HG03103 (cell line): ENCODE results near the gene DCC.
"Not testable (repeated sequence)": the region's sequence is repeated elsewhere in the genome, so short reads cannot be mapped to it uniquely, and the experiment has no call there.

Experiments
- ATAC-seq: cut with Tn5 transposase; IDR thresholded peaks from one replicate; pipeline ENCODE4 v1.9.1; 2021; ENCODE audit warnings: low read depth; ENCODE audit not compliant: unreplicated experiment

DCC gene

DNA sequence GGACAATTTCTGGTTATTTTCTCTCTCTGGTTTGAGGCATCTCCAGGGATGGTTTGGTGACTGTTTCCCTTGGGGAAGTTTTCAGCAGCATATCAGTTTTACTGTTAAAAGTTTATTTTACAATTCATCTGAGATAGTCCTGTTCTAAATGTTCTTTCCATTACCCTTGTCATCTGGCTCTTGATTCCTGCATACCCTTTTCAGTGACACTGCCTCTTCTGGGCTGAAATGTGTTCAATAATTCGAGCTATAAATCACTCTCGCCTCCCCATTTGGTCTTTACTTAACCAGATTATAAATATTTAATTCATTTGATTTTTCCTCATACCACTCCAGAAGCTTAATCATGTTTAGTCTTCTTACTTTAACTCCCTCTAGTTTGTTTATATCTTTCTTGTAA is 9.5 kb downstream of the DCC start:
- ATAC-seq = no peak

DNA sequence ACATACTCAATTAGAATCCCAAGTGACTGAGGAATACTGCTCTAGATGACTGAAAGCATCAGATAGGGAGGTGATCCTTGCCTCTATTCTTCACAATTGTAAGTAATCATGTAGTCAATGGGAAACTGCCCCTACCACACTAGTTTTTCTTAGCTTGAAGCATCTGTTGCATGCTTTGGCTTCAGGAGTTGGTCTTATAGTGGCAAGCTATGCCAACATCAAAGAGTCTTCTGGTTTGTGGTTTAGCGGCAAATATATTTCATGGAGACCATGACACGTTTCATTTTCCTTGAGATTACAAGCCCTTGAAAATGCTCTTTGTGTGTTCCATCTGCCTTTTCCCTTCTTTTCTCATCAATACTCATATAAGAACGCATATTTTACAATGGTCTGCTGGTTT is 12.9 kb downstream of the DCC start:
- no peak for ATAC-seq

DNA sequence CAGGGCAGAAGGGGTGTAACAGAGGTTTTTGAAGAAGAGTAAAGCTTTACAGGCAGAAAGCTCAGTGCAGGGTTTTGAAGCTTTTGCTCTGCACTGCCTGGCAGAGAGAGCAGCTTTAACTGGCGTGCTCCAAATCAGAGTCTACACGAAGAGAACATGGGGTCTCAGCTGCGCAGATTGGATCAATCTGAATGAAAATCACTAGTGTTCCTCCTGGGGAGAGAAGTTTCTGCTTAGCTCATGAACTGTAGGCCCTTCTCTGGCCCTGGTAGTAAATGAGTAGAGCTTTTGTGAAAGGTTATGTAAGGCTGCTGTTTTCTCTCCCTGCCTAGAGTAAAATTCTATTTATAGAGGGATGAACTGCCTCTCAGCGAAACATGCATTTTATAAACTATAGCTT is 13.6 kb downstream of the DCC start:
- no peak for ATAC-seq

DNA sequence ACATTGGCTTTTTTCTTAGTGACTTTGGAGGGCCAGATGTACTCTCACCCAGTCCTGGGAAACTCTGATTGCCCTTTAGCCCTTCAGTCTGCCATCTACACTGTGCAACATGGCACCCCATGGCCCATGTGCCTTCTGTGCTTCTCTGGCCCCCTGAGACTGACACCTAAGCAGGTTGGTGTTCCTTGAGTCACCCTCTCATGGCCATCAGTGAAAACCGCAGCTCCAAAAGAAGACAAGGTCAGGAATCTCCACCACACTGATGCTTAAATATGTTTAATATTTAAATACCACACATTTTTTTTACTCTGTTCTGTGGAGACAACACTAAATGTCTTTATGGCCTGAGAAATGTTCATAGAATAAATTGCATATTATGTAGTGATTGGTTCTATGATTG is 23.9 kb downstream of the DCC start:
- ATAC-seq = no peak

DNA sequence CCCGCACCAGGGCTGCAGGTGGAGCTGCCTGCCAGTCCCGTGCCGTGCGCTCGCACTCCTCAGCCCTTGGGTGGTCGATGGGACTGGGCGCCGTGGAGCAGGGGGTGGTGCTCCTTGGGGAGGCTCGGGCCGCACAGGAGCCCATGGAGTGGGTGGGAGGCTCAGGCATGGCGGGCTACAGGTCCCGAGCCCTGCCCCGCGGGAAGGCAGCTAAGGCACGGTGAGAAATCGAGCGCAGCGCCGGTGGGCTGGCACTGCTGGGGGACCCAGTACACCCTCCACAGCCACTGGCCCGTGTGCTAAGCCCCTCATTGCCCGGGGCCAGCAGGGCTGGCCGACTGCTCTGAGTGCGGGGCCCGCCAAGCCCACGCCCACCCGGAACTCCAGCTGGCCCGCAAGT is 26.9 kb downstream of the DCC start:
- not testable (repeated sequence) for ATAC-seq

DNA sequence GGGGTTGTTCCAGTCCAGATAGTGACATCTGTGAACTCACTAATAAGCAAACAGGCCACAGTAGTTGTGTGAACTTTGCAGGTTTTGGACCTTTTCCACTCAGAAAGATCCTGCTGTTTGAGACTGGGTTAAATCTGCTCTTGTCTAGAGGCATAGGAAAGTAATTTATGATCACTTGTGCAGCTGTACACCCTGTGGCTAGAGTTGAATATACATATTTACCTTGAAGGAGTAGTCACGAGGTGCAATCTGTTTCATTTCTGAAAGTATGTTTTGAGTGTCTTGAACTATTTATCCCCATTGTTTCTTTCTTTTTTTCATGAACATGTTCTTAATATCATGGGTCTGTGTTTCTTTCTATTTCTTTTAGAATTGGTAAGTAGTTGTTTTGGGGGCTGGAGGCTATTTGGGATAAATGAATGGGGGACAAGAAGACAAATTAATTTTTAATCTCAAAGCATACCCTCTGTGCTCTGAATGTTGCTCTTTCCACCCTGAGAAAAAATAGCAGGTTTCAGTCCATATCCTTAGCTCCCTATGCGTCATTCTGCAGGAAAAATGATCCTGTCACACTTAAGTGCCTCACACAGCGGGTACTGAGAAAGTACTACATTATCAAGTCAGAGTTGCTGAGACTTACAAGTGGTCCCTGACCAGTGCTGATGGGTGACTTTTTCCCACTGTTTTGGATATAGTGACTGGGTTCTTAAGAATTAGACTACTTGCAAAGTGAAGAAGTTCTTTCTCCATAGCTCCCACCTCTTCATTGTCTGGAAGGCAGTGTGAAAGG is 28.2 kb downstream of the DCC start:
- no peak for ATAC-seq

DNA sequence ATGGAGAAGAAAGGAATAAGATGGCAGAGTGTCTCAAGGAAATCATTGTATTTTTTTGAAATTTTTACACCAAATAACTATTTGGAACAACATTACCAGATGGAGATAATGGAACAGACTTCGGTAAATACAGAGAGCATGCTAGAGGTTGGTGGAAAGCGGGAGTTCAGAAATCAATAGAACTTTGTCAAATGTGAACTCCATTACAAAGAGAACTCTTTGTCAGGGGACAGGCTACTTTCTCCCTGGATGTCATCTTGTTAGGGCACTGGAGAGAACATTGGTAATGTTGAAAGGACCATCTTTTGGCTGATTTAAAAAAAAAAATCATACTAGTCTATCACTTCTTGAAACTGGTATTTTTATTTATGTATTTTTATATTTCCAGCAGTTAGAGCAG is 30.8 kb downstream of the DCC start:
- no peak for ATAC-seq

DNA sequence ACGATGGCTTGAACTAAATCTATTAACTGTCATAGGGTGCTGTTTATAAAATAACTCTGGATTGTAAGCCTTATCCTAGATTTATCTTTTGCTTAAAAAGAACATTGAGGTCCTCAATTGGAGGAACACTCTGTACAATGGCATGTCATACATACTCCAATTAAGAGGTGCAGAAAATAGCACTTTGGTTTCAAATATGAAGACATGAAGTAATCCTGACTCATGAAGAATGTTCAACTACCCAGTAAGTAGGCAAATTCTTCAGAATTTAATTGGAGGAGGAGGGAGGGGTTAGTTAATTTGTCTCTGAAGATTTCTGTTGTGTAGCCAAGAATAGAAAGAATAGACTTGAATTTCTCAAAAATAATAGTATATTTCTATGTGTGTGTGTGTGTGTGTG is 36.1 kb downstream of the DCC start:
- no peak for ATAC-seq

DNA sequence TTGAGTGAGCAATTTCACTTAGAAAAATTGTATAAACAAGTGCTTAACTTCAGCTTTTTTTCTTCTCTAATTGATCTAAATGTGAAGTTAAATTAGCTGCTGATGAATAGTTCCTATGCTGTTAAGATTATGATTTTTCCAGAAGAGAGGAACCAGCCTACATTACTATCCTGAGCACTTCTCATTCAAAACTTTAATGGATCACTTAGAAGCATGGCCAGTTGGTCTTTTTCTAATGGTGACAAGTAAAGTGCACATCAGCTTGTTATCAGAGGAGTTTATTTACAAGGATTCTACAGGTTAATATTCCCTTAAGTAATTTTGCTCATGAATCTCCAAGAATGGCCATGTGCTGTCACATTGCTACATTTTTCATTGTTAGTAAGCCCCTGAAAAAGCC is 37.1 kb downstream of the DCC start:
- ATAC-seq = no peak

DNA sequence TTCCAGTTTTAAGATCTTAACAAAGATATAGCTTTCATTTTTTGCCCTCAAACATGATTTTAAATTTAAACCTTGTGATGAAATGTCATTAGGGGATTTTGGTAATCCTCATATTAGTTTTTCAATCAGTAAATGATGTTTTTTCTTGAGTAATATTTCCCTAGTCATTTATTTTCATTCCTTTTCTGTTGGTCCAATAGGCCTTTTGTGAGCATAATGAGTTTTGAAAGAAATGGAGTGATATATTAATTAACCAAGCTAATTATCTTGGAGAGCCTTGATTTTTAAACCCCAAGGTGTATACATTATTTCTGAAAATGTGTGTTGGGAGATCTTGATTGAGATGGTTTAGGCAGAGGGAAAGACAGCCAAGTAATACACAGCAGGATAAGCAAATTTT is 46.3 kb downstream of the DCC start:
- ATAC-seq = no peak

DNA sequence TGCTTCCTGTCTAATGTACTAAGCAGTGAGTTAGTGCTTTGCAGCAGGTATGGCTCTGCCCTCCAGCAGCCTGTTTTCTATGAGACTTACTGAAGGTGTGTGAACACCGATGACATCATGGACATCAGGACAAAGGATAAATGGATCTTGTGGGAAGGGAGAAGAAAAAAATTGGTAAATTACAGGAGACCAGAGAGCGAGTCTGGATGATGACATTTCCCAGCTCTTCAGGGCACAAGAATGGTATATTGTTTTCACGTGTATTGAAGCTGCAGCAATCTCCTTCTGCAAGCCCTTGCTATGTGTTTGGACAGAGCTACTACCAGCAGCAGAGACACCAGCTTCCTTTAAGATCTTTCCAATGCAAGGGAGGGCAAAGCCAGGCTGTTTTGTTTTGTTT is 47.2 kb downstream of the DCC start:
- ATAC-seq = no peak

DNA sequence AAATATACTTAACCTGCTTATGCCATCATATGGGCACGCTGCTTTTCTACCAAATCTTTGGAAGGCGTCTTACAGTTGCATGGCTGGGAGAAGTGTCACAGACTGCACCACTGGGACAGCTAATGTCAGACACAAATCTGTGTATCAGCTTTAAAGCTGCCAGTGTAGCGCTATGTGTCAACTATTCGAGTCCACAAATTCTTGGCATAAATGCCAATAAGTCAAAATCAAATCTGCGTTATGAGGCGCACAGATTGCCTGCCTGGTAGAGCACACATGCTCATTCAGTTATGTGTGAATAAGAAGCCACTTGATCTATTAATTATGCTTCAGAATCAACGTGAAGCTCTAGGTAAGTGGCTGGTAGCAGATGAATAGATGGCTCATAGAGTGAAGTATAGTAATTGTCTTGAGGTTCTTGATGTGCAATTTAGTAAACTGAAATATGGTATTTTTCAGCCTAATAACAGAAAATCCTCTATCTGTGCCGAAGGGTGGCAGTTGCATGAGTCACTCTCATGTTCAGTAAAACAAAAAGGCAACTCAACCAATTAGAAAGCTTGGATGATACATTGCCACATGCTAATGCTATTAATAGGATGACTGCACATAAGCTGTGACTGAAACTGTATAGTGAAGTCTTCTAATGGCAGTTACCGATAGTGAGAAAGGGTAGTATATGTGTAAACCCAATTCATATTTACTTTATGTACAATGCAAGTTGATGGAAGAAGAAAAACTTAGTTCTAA is 52.0 kb downstream of the DCC start:
- no peak for ATAC-seq

DNA sequence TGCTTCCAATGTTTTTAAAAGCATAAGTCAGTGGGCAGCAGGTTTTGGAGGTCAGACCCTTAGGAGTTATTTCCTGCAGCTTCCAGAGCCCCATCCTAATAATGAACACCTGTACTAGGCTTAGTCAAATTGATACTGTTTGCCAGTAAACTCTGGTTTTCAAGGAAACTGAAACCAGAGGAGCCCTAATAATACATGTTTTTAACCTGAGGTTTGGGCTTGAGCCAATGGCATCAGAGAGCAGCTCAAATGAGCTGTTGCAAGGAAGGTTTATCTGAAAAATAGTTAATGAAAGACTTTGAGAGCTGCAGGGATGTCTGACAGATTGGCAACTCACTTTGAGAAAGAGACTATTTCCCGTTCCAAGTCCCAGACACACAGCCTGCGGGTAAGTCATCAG is 54.6 kb downstream of the DCC start:
- no peak for ATAC-seq

DNA sequence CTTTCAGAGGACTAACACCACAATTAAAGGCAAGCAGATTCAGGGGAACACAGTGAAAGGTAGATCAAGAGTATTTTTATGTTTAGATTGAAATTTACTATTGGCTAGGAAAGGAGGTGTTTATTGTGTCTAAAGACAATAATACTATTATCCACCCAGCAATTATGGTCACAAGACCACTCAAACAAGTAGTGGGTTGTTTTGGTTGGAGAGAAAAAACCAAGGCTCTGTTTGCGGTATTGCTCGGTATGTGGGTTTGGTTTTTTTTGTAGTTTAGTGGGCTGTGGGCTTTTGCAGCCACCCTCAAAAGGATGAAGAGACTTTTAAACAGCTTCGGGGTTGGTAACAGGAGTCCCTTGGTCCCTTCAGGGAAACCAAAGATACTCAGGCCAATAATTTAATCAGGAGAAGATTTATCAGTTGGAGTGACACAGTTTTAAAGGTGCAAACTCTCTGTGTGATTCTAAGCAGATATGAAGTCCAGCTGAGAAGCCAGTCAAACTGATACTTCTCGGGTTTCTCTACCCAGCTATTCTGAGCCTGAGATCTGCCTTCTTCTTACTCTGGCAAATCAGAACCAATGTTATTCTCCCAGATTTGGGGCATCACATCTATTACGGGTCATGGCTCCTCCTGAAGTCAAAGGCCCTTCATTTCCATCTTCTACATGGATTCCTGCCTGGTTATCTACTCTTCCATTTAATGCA is 55.3 kb downstream of the DCC start:
- ATAC-seq = no peak

DNA sequence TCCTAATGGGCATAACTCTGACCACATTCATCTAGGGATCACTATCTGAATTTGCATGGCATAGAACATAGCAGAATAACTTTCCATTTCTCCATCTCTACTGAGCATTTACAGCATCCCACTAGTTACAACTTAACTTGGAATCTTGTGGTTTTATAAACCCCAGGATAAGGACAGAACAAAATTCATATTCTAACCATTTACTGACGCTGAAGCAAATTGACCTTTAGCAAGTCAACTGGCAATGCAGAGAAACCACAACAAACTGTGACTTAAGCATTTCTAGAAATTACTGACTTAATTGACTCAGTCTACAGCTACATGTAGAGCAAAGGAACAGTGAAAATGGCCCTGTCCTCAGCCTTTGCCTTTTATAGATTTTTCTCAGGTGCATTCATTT is 61.2 kb downstream of the DCC start:
- no peak for ATAC-seq

DNA sequence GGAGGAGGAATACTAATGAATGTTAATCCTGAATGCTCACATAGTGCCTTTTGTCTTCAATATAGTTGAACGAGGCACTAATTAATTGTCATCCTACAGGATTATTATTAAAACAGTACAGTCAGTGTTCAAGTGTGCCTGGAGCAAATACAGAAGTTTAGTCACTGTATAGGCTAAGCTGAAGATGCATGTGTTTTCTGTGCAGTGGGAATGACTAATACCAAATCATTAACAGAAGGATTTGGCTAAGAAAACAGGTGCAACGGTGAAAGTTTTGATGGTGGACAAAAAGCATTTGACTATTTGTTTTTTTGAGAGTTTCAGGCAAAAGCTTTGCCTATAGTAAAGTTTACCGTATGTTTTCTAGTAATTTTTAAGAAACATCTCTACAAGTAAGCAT is 62.8 kb downstream of the DCC start:
- ATAC-seq = no peak

DNA sequence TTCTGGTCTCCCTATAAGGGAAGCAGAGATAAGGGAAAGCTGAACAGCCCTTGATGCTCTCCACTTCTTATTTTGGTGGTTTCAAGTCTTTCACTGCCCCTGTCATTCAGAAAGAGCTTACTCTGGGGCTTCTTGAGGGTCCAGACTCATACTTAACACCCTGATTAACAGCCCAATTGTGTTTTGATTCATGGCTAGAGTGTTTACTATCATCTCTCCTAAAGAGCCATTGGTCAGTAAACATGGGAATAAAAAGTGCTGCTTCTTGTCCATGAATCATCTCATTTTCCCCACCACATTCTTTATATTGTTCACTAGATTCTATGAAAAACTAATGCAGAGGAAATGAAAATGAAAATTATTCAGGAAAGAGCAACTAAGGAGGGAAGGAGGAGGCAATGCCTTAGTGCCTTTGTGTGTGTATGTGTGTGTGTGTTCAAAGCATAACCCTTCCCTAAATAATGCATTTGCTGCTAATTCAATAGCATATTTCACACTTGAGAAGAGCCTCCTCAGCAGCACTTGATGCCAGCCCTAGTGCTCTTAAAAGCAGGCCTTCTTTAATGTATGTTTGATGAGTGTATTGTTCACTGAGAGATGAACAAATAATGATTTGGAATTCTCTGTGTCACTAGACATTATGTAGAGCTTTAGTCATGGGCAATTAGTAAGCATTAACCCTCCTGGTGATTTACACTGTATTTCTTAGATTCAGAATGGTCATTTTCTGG is 63.5 kb downstream of the DCC start:
- no peak for ATAC-seq

DNA sequence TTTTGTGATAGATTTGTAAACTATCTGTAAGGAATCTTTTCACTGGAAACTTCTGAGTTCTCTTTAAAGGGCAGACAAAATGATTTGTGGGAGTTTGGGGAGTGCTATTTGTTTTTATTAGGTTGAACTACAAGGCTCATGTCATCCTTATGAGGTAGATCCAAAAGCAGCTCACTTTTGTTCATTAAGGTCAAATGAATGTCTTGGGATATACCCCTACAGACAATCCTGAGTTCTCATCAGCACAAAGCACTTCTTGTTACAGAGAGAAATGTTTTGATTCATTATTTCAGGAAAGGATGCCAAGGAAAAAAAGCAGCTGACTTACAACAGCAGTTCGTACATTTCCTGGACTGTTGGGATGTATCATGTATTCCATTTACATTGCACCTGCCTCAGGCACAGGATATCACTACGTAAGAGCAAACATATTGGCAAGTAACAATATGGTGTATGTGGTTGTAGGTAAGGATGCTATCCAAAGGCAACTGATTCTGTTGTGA is 68.9 kb downstream of the DCC start:
- ATAC-seq = no peak

DNA sequence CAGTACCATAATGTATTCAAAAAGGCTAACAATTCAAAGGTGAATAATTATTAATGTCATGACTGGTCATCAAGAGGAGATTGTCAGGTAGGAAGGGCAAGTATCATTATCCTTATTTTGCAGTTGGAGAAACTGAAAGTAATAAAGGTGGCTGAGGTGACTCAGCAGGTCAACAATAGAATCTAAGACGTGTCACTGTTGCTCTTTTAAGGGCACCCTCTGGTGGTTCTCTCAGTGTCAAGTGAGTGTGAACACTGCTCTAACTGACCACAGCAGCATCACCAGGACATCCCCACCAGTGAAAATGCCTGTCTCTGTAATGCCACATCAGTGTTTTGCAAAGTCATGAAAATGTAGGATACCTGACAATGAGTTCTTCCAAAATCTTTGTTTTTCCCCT is 69.7 kb downstream of the DCC start:
- ATAC-seq = no peak

DNA sequence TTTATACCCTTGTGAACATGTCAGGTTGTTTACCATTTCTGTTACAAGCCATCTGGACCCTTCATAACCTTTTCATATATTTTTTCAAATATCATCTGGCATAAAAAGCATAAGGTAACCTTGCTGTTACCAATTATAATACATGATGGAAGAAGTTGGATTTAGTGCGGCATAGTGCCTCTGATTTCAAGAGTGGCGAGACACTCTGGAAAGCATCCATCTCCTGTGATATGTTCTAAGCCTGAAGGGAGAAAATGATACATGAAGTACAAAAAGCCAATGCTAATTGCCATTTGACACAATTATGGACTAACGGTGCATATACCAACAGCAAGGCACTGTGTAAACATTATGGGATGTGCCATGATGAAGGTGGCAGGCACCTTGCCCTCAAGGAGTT is 75.1 kb downstream of the DCC start:
- ATAC-seq = no peak
